ENCODE data around the gene FAM90A26. TPM values are rescaled to one million over a fixed set of nuclear protein-coding genes. Genes with fewer than 3 reads are reported as not detected.
"Not testable (repeated sequence)": the region's sequence is repeated elsewhere in the genome, so short reads cannot be mapped to it uniquely, and the experiment has no call there.

The FAM90A26 gene
- total RNA-seq, 5 donors from 2014 or later (not counting 1 experiment from before 2014, with no cell fraction given), result not detected

DNA sequence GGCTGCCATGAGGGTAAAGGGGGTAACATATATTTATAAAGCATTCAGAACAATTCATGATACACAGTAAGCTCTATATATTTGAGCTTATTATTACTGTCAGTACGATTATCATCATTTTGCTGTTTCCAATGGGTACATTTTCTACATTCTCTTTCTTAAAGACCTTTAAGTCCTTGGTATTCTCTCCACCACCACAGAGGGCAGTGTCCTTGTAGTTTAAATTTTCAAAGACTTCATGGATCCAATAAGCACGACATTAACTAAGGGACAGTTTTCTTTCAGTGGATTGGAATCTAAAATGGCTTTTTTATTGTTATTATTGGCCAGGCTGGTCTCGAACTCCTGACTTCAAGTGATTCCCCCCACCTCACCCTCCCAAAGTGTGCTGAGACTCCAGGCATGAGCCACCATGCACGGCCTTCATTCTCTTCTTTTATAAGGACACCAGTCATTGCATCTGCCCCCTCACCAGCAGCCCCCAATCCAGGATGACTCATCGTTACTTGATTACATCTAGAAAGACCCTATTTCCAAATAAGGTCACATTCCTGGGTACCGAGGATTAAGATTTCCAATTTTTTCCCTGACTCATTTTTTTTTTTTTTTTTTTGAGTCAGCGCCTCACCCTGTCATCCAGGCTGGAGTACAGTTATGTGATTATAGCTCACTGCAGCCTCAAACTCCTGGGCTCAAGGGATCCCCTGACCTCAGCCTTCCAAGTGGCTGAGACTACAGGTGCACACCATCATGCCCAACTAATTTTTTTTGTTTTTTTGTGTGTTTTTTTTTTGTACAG is 21.4 kb upstream of the FAM90A26 start:
- H3K4me3 Mint-ChIP-seq; POLR2A ChIA-PET; H3K9me3 ChIP-seq; H3K27me3 ChIP-seq (replicated peaks in 1 of 2; ENCODE audit: control insufficient read depth in 2 of 2, extremely low read depth in 1 of 2, insufficient read depth in 2 of 2, low read length in 1 of 2); H3K27me3 Mint-ChIP-seq; H3K36me3 Mint-ChIP-seq; CTCF ChIA-PET; H3K36me3 ChIP-seq (ENCODE audit: control insufficient read depth in 2 of 2, extremely low read depth in 1 of 2, insufficient read depth in 1 of 2, low read length in 1 of 2); DNase-seq; H3K27ac Mint-ChIP-seq; H3K9me3 Mint-ChIP-seq; H3K4me1 Mint-ChIP-seq; H3K4me3 ChIP-seq (ENCODE audit: control insufficient read depth in 1 of 2, extremely low read depth in 1 of 2, low read length in 1 of 2); H3K27ac ChIP-seq (ENCODE audit: low read length); H3K4me1 ChIP-seq (ENCODE audit: control insufficient read depth in 1 of 2, extremely low read depth in 1 of 2, insufficient read depth in 2 of 2, low read length in 2 of 2); ATAC-seq (replicated peaks in 1 of 4): not testable (repeated sequence)
- 100% methylated on average over 1 of the region's 7 CpGs for WGBS (ENCODE audit: insufficient coverage)

DNA sequence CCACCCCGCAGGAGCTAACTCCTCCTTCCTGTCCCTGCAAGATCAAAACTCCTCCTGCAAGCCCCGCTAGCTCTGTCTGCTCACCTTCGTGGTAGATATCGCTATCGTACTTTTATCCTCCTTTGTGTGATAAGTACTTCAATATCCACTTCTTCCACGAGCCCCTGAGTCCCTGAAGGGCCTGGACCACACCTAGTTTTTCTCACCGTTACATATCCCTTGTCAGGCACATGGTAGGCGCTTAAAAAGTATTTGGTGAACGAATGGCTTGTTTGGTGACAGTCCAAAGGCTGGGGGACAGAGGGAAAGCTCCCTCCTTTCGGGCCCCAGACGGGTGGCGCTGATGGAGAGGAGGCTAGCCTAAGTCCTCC is 18.4 kb upstream of the FAM90A26 start:
- H3K9me3 Mint-ChIP-seq; H3K27me3 ChIP-seq (replicated peaks in 1 of 2; ENCODE audit: control insufficient read depth in 2 of 2, extremely low read depth in 1 of 2, insufficient read depth in 2 of 2, low read length in 1 of 2); ATAC-seq (replicated peaks in 1 of 4); H3K36me3 Mint-ChIP-seq; H3K9me3 ChIP-seq; POLR2A ChIA-PET; CTCF ChIA-PET; H3K36me3 ChIP-seq (ENCODE audit: control insufficient read depth in 2 of 2, extremely low read depth in 1 of 2, insufficient read depth in 1 of 2, low read length in 1 of 2); H3K27me3 Mint-ChIP-seq: not testable (repeated sequence)
- Histone ChIP-seq H3K27ac (ENCODE audit: low read length) (peak overlapping the region; percentile 95), H3K4me1 (ENCODE audit: control insufficient read depth in 1 of 2, extremely low read depth in 1 of 2, insufficient read depth in 2 of 2, low read length in 2 of 2) (peaks cover 0 to 14% of the 10 kb centered on the region in 2 experiments), H3K4me3 (ENCODE audit: control insufficient read depth in 1 of 2, extremely low read depth in 1 of 2, low read length in 1 of 2) (peak overlapping the region; percentile 47 to 72)
- no CpG with 5 or more reads among the region's 12 CpGs for WGBS (ENCODE audit: insufficient coverage)
- Mint-ChIP-seq H3K4me3 (peak overlapping the region; percentile 92 to 94 (median 93)), H3K27ac (peak overlapping the region; percentile 73 to 100), H3K4me1 (peaks cover 6 to 20% (median 13%) of the 10 kb centered on the region in 3 donors)
- peak in 4 of 35 experiments; percentile 2 to 28 (median 11) for DNase-seq

- peak overlapping the region; percentile 47 to 72 for H3K4me3 ChIP-seq (ENCODE audit: control insufficient read depth in 1 of 2, extremely low read depth in 1 of 2, low read length in 1 of 2)
- H3K9me3 ChIP-seq, result not testable (repeated sequence)
These were observed 17.8 kb upstream of the FAM90A26 start for GRCh38 chr4:9152180-9153007.

DNA sequence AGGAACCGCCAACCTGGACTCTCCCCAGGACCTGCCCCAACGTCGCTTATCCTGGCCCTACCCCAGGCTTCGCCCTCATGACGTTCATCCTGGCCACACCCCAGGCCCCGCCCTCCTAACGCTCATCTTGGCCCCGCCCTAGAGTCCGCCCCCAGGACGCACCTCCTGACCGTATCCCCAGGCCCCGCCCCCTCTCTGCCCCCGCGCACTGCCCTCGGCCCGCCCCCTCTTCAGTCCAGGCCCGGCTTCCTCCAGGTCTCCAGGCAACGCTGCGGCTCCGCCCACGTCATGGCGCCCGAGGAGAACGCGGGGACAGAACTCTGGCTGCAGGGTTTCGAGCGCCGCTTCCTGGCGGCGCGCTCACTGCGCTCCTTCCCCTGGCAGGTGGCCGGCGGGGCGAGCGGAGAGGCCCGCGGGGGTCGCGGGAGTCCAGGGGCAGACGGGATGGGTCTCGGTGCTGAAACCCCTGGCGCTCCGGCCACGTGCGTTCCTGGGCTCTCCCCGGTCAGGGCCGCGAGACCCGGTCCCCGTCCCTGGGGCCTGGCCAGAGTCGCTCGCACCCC is 17.1 kb upstream of the FAM90A26 start:
- H3K9me3 ChIP-seq; POLR2A ChIA-PET; H3K27me3 Mint-ChIP-seq; H3K36me3 ChIP-seq (ENCODE audit: control insufficient read depth in 2 of 2, extremely low read depth in 1 of 2, insufficient read depth in 1 of 2, low read length in 1 of 2); H3K36me3 Mint-ChIP-seq; H3K27me3 ChIP-seq (replicated peaks in 1 of 2; ENCODE audit: control insufficient read depth in 2 of 2, extremely low read depth in 1 of 2, insufficient read depth in 2 of 2, low read length in 1 of 2); H3K9me3 Mint-ChIP-seq; CTCF ChIA-PET: not testable (repeated sequence)
- Histone ChIP-seq H3K27ac (ENCODE audit: low read length) (peak overlapping the region; percentile 95), H3K4me3 (ENCODE audit: control insufficient read depth in 1 of 2, extremely low read depth in 1 of 2, low read length in 1 of 2) (peak overlapping the region; percentile 62 to 72), H3K4me1 (ENCODE audit: control insufficient read depth in 1 of 2, extremely low read depth in 1 of 2, insufficient read depth in 2 of 2, low read length in 2 of 2) (peaks cover 0 to 14% of the 10 kb centered on the region in 2 experiments)
- peaks cover 6 to 20% (median 13%) of the 10 kb centered on the region in 3 donors for H3K4me1 Mint-ChIP-seq
- peak overlapping the region; percentile 92 to 94 (median 93) for H3K4me3 Mint-ChIP-seq
- ATAC-seq (replicated peaks in 1 of 4) (peak; percentile 96 to 99 (median 98)), DNase-seq (peak; percentile 83 to 99 (median 95))
- WGBS (ENCODE audit: insufficient coverage), result 0% methylated on average over 43 of the region's 53 CpGs
- peak overlapping the region; percentile 99 to 100 for H3K27ac Mint-ChIP-seq

More at GRCh38 chr4:9152180-9153007, 17.8 kb upstream of the FAM90A26 start:
- Mint-ChIP-seq H3K4me1 (peaks cover 6 to 20% (median 13%) of the 10 kb centered on the region in 3 donors), H3K27ac (peak overlapping the region; percentile 99 to 100), H3K4me3 (peak overlapping the region; percentile 92 to 94 (median 93))
- H3K27me3 ChIP-seq (replicated peaks in 1 of 2; ENCODE audit: control insufficient read depth in 2 of 2, extremely low read depth in 1 of 2, insufficient read depth in 2 of 2, low read length in 1 of 2); CTCF ChIA-PET; H3K36me3 Mint-ChIP-seq; H3K9me3 Mint-ChIP-seq; H3K36me3 ChIP-seq (ENCODE audit: control insufficient read depth in 2 of 2, extremely low read depth in 1 of 2, insufficient read depth in 1 of 2, low read length in 1 of 2); POLR2A ChIA-PET; H3K27me3 Mint-ChIP-seq: not testable (repeated sequence)
- DNase-seq (peak; percentile 64 to 96 (median 84)), ATAC-seq (replicated peaks in 1 of 4) (peak; percentile 67 to 76 (median 74))
- peaks cover 0 to 14% of the 10 kb centered on the region in 2 experiments for H3K4me1 ChIP-seq (ENCODE audit: control insufficient read depth in 1 of 2, extremely low read depth in 1 of 2, insufficient read depth in 2 of 2, low read length in 2 of 2)
- WGBS (ENCODE audit: insufficient coverage), result under 1% methylated on average over 54 of the region's 63 CpGs
- H3K27ac ChIP-seq (ENCODE audit: low read length), result peak overlapping the region; percentile 95

DNA sequence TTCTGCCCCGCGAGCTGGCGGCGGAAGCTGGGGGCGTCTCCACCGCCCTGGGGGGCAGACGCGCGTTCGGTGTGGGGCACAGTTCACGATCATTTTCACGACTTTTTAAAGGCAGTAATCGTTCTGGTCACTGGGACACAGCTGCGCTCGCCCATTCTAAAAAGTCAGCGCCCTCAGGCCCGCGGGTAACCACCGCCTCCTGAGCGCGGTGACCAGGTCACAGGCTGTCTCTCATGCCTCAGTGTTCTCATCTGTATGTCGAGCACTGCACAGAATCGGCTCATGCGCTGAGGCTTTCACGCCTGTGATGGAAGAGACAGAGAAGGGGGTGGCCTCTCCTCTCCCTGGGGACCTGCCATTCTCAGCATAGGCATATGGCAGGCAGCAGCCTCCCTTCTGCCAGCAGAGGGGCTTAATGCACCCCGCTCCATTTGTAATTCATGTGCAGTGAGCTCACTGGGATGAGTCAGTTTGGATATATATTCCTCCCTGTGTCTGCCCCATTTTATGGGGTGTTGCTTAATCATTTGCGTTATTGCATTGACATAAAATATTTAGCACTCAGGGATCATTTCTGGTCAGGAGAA is 16.5 kb upstream of the FAM90A26 start:
- peak overlapping the region; percentile 92 to 94 (median 93) for H3K4me3 Mint-ChIP-seq
- H3K36me3 ChIP-seq (ENCODE audit: control insufficient read depth in 2 of 2, extremely low read depth in 1 of 2, insufficient read depth in 1 of 2, low read length in 1 of 2); H3K27ac ChIP-seq (ENCODE audit: low read length); POLR2A ChIA-PET; CTCF ChIA-PET; H3K9me3 Mint-ChIP-seq; H3K27me3 Mint-ChIP-seq; H3K36me3 Mint-ChIP-seq; H3K9me3 ChIP-seq; H3K27me3 ChIP-seq (replicated peaks in 1 of 2; ENCODE audit: control insufficient read depth in 2 of 2, extremely low read depth in 1 of 2, insufficient read depth in 2 of 2, low read length in 1 of 2); ATAC-seq (replicated peaks in 1 of 4): not testable (repeated sequence)
- under 1% methylated on average over 21 of the region's 27 CpGs for WGBS (ENCODE audit: insufficient coverage)
- peaks cover 6 to 20% (median 13%) of the 10 kb centered on the region in 3 donors for H3K4me1 Mint-ChIP-seq
- peak in 2 of 35 experiments; percentile 9 to 24 for DNase-seq
- H3K27ac Mint-ChIP-seq, result peak overlapping the region in 1 of 2 donors; percentile 48
- Histone ChIP-seq H3K4me3 (ENCODE audit: control insufficient read depth in 1 of 2, extremely low read depth in 1 of 2, low read length in 1 of 2) (peak overlapping the region; percentile 62 to 72), H3K4me1 (ENCODE audit: control insufficient read depth in 1 of 2, extremely low read depth in 1 of 2, insufficient read depth in 2 of 2, low read length in 2 of 2) (peaks cover 0 to 14% of the 10 kb centered on the region in 2 experiments)
